Measurements from ENCODE around the gene PRRX2. TPM values are rescaled to one million over a fixed set of nuclear protein-coding genes. Genes with fewer than 3 reads are reported as not detected.

The PRRX2 gene
- total RNA-seq, 1 experiment from 2014 or later, result 12.7 TPM

DNA sequence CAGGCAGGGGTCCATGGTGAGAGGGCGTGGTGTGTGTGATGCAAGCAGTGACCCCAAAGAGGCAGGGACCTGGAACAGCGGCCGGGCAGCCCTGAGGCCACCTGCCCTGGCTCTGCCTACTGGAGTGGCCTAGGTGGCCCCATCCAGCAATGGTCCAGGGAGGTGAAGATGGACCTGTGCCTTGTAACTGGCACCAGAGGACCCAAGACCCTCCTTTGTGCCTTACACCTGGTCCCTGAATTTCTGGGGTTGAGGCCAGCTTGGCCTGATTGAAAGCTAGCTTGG, 44.7 kb downstream of the PRRX2 start:
- intact Hi-C loops (cut with micrococcal nuclease; ENCODE audit: unreplicated experiment), result no loop called here
- Histone ChIP-seq H3K9me3 (ENCODE audit: low read depth, low read length, poor library complexity, severe bottlenecking) (no peaks in the 10 kb centered on the region), H3K36me3 (ENCODE audit: insufficient read depth, low read length, poor library complexity, severe bottlenecking) (no peaks in the 10 kb centered on the region), H3K4me1 (ENCODE audit: insufficient read depth, low read length, poor library complexity, severe bottlenecking) (peaks cover 41% of the 10 kb centered on the region), H3K27ac (ENCODE audit: low read depth, low read length, poor library complexity, severe bottlenecking) (peak overlapping the region; percentile 67), H3K27me3 (replicated peaks; ENCODE audit: insufficient read depth, low read depth, low read length, poor library complexity) (no peaks in the 10 kb centered on the region), H3K4me3 (ENCODE audit: low read depth, low read length, poor library complexity, severe bottlenecking) (no peak overlapping the region)
- ChIA-PET CTCF (no interaction called here), POLR2A (ENCODE audit: low non-redundant PET) (no interaction called here)
- TF ChIP-seq, protein P1, sequence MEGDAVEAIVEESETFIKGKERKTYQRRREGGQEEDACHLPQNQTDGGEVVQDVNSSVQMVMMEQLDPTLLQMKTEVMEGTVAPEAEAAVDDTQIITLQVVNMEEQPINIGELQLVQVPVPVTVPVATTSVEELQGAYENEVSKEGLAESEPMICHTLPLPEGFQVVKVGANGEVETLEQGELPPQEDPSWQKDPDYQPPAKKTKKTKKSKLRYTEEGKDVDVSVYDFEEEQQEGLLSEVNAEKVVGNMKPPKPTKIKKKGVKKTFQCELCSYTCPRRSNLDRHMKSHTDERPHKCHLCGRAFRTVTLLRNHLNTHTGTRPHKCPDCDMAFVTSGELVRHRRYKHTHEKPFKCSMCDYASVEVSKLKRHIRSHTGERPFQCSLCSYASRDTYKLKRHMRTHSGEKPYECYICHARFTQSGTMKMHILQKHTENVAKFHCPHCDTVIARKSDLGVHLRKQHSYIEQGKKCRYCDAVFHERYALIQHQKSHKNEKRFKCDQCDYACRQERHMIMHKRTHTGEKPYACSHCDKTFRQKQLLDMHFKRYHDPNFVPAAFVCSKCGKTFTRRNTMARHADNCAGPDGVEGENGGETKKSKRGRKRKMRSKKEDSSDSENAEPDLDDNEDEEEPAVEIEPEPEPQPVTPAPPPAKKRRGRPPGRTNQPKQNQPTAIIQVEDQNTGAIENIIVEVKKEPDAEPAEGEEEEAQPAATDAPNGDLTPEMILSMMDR (conservative IDR thresholded peaks at IDR 0.05; ENCODE audit: low read depth, low read length), result no peak
- no peak for TF ChIP-seq EZH2 (IDR thresholded peaks at IDR 0.05; ENCODE audit: borderline replicate concordance, low read depth, low read length, poor library complexity, severe bottlenecking)
- no TSS peak for BruUV-seq (replicated peaks)
- DNase-seq (ENCODE audit: low spot score), result no peak

DNA sequence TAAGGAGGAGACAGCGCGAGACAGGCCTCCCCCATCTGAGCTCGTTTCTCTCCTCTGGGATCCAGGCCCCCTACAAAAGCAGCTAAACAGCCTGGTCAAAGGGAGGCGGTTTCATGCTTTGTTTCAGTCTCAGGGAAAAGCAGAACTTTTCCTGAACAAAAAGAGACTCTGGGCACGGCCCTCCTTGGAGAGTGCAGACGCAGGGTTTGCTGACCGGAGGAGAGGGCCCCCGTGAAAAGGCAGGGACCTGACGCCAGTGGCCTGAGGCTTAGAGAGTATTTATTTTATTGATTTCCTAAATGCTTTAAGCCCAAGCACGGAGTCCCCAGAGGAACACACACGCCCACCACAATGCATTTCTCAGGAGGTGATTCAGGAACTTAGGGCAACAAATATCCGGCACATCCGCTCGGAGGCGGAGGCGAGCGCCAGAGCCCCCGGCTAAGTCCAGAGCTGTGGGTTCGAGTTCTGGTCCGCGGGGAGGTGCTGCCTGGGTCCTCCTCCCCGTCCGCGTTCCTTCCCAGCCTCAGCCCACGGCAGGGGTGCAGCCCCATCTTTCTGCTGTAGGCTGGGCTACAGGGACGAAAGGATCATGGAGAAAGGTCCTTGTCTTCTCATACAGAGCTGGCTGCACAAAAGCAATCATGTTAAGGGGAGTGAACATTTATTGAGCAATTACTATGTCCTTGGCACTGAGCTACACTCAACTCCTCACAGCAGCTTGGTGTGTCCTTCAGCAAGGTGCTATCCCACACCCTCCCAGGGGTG, 47.4 kb downstream of the PRRX2 start:
- POLR2A ChIA-PET (ENCODE audit: low non-redundant PET), result no interaction called here
- intact Hi-C loops (cut with micrococcal nuclease; ENCODE audit: unreplicated experiment), result no loop called here
- TF ChIP-seq, protein P1 (conservative IDR thresholded peaks at IDR 0.05; ENCODE audit: low read depth, low read length), result no peak
- TF ChIP-seq EZH2 (IDR thresholded peaks at IDR 0.05; ENCODE audit: borderline replicate concordance, low read depth, low read length, poor library complexity, severe bottlenecking), result no peak
- Histone ChIP-seq H3K27me3 (replicated peaks; ENCODE audit: insufficient read depth, low read depth, low read length, poor library complexity) (no peaks in the 10 kb centered on the region), H3K4me3 (ENCODE audit: low read depth, low read length, poor library complexity, severe bottlenecking) (no peak overlapping the region), H3K36me3 (ENCODE audit: insufficient read depth, low read length, poor library complexity, severe bottlenecking) (no peaks in the 10 kb centered on the region), H3K27ac (ENCODE audit: low read depth, low read length, poor library complexity, severe bottlenecking) (peak overlapping the region; percentile 71), H3K4me1 (ENCODE audit: insufficient read depth, low read length, poor library complexity, severe bottlenecking) (peaks cover 40% of the 10 kb centered on the region), H3K9me3 (ENCODE audit: low read depth, low read length, poor library complexity, severe bottlenecking) (no peaks in the 10 kb centered on the region)
- CTCF ChIA-PET, result interaction anchor here (0.6 kb wide), 1 partner anchor 15 kb away, joined by 15 read pairs; no protein-coding TSS in a partner anchor
- BruUV-seq (replicated peaks), result no TSS peak
- peak; percentile 69 for DNase-seq (ENCODE audit: low spot score)

DNA sequence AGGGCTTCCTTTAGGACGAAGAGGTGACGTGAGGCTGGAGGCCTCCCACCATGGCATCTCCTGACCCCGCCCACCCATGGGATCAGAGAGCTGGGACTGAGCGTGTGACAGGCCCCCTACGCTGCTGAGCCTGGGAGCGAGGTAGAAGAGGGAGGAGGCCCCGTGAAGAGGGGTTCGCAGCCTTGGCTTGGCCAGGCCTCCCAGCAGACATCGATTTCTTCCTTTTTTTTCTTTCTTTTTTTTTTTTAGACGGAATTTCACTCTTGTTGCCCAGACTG, 47.9 kb downstream of the PRRX2 start:
- Histone ChIP-seq H3K27ac (ENCODE audit: low read depth, low read length, poor library complexity, severe bottlenecking) (no peak overlapping the region), H3K27me3 (replicated peaks; ENCODE audit: insufficient read depth, low read depth, low read length, poor library complexity) (no peaks in the 10 kb centered on the region), H3K36me3 (ENCODE audit: insufficient read depth, low read length, poor library complexity, severe bottlenecking) (no peaks in the 10 kb centered on the region), H3K4me1 (ENCODE audit: insufficient read depth, low read length, poor library complexity, severe bottlenecking) (peaks cover 40% of the 10 kb centered on the region), H3K4me3 (ENCODE audit: low read depth, low read length, poor library complexity, severe bottlenecking) (no peak overlapping the region), H3K9me3 (ENCODE audit: low read depth, low read length, poor library complexity, severe bottlenecking) (no peaks in the 10 kb centered on the region)
- POLR2A ChIA-PET (ENCODE audit: low non-redundant PET), result no interaction called here
- CTCF ChIA-PET, result interaction anchor here (0.6 kb wide), 1 partner anchor 15 kb away, joined by 15 read pairs; no protein-coding TSS in a partner anchor
- TF ChIP-seq, protein P1 (conservative IDR thresholded peaks at IDR 0.05; ENCODE audit: low read depth, low read length), result no peak
- no peak for TF ChIP-seq EZH2 (IDR thresholded peaks at IDR 0.05; ENCODE audit: borderline replicate concordance, low read depth, low read length, poor library complexity, severe bottlenecking)
- DNase-seq (ENCODE audit: low spot score), result no peak
- intact Hi-C loops (cut with micrococcal nuclease; ENCODE audit: unreplicated experiment), result no loop called here
- no TSS peak for BruUV-seq (replicated peaks)
